Ishikawa (cell line): ENCODE results near the gene MYADM.

Source experiments
- CEBPB ChIP-seq: IDR thresholded peaks from 2 replicates; pipeline ENCODE4 v1.6.1; 2012
- EP300 ChIP-seq: IDR thresholded peaks from 2 replicates; pipeline ENCODE4 v1.6.1; 2012; ENCODE audit warnings: borderline replicate concordance
- FOXM1 ChIP-seq: IDR thresholded peaks from 2 replicates; pipeline ENCODE4 v1.6.1; 2012; ENCODE audit warnings: low read depth, borderline replicate concordance
- RAD21 ChIP-seq: IDR thresholded peaks from 2 replicates; pipeline ENCODE4 v1.6.1; 2012; ENCODE audit warnings: low read depth
- TAF1 ChIP-seq: IDR thresholded peaks from 2 replicates; pipeline ENCODE4 v1.6.1; 2012; ENCODE audit warnings: low read depth, mild to moderate bottlenecking
- TCF12 ChIP-seq: IDR thresholded peaks from 2 replicates; pipeline ENCODE4 v1.6.1; 2012; ENCODE audit warnings: low read depth
- USF1 ChIP-seq: IDR thresholded peaks from 2 replicates; pipeline ENCODE4 v1.6.1; 2012
- YY1 ChIP-seq: IDR thresholded peaks from 2 replicates; pipeline ENCODE4 v1.6.1; 2012; ENCODE audit warnings: low read depth

- no peak for TF ChIP-seq FOXM1
- no peak for TF ChIP-seq USF1
- no peak for TF ChIP-seq TAF1
- TF ChIP-seq TCF12 = no peak
- TF ChIP-seq RAD21 = no peak
- TF ChIP-seq CEBPB = no peak
- TF ChIP-seq EP300 = no peak
- TF ChIP-seq YY1 = no peak
These were observed 30.5 kb downstream of the MYADM start for GRCh38 chr19:53898166-53898565.
